Measurements from ENCODE around the gene MEI1. TPM values are rescaled to one million over a fixed set of nuclear protein-coding genes. Genes with fewer than 3 reads are reported as not detected.

MEI1 gene
- total RNA-seq, 1 experiment from 2014 or later = 0.35 TPM

GRCh38 chr22:41800348-41801146 is 101.2 kb downstream of the MEI1 start, which contains the start of gene CCDC134 (continued):
- peak; percentile 80 for TF ChIP-seq FOXP1 (CRISPR knock-in tag; IDR thresholded peaks at IDR 0.05; ENCODE audit: borderline replicate concordance)
- peak; percentile 48; the same call in 1 of the 2 replicates for TF ChIP-seq SMAD3 (CRISPR knock-in tag; IDR thresholded peaks at IDR 0.05; ENCODE audit: borderline replicate concordance)

- peak overlapping the region; percentile 83 for H3K27ac Mint-ChIP-seq
- ChIA-PET CTCF (interaction anchor here (0.9 to 3.2 kb wide), 12 partner anchors 24 to 290 kb away, joined by 3 to 76 read pairs (median 6); partner anchors contain the start of genes CENPM, MEI1 and NDUFA6), POLR2A (interaction anchor here (0.5 to 2.5 kb wide), 13 partner anchors 23 to 289 kb away, joined by 3 to 21 read pairs (median 5); partner anchors contain the start of genes CENPM and SREBF2)
- no peaks in the 10 kb centered on the region for H3K27me3 Mint-ChIP-seq (ENCODE audit: low read depth)
- H3K36me3 Mint-ChIP-seq = peaks cover 7% of the 10 kb centered on the region
- ATAC-seq = no peak
- no peak for DNase-seq (ENCODE audit: low spot score)
- peak overlapping the region; percentile 96 for H3K4me3 Mint-ChIP-seq
- TF ChIP-seq ATF2 (CRISPR knock-in tag; IDR thresholded peaks at IDR 0.05; ENCODE audit: borderline replicate concordance, low read depth) (no peak), TCF7 (CRISPR knock-in tag; IDR thresholded peaks at IDR 0.05; ENCODE audit: low read depth) (no peak), ATF3 (CRISPR knock-in tag; conservative IDR thresholded peaks at IDR 0.05) (no peak), ZMAT4 (CRISPR knock-in tag; IDR thresholded peaks at IDR 0.05) (no peak), ZBTB21 (CRISPR knock-in tag; IDR thresholded peaks at IDR 0.05; ENCODE audit: borderline replicate concordance) (no peak), ZNF219 (CRISPR knock-in tag; IDR thresholded peaks at IDR 0.05; ENCODE audit: borderline replicate concordance) (no peak), E2F4 (CRISPR knock-in tag; IDR thresholded peaks at IDR 0.05; ENCODE audit: borderline replicate concordance, low read depth) (no peak), GTF2I (CRISPR knock-in tag; conservative IDR thresholded peaks at IDR 0.05) (no peak), ERG (CRISPR knock-in tag; IDR thresholded peaks at IDR 0.05) (no peak), ZNF423 (CRISPR knock-in tag; IDR thresholded peaks at IDR 0.05) (no peak), ZNF263 (CRISPR knock-in tag; IDR thresholded peaks at IDR 0.05; ENCODE audit: low read depth) (no peak), ZNF121 (CRISPR knock-in tag; IDR thresholded peaks at IDR 0.05) (no peak), AR (CRISPR knock-in tag; IDR thresholded peaks at IDR 0.05) (no peak), NR3C1 (CRISPR knock-in tag; conservative IDR thresholded peaks at IDR 0.05; ENCODE audit: low read depth) (no peak), KAT7 (CRISPR knock-in tag; IDR thresholded peaks at IDR 0.05; ENCODE audit: borderline replicate concordance) (no peak), ZNF396 (CRISPR knock-in tag; IDR thresholded peaks at IDR 0.05; ENCODE audit: borderline replicate concordance) (no peak), ZNF138 (CRISPR knock-in tag; conservative IDR thresholded peaks at IDR 0.05) (no peak), MAX (CRISPR knock-in tag; IDR thresholded peaks at IDR 0.05) (no peak), ATF1 (CRISPR knock-in tag; IDR thresholded peaks at IDR 0.05) (no peak), ZBTB43 (CRISPR knock-in tag; IDR thresholded peaks at IDR 0.05) (no peak)
- H3K4me1 Mint-ChIP-seq = peaks cover 30% of the 10 kb centered on the region
- no peaks in the 10 kb centered on the region for H3K9me3 Mint-ChIP-seq
Measured at GRCh38 chr22:41801147-41801819, 102.0 kb downstream of the MEI1 start.

All from WTC11 (cell line).